K562 (cell line): Measurements from ENCODE around the gene CUX1. TPM values are rescaled to one million over a fixed set of nuclear protein-coding genes. Genes with fewer than 3 reads are reported as not detected.

Experiments
- ATAC-seq: fragments of 200-7000 bp; cut with Tn5 transposase; 3 replicates; pipeline ENCODE4 v1.9.1; 2020; ENCODE audit warnings: moderate library complexity
- BruUV-seq: library from RNA; stranded (reverse); fragments of 400-500 nt; replicated peaks from 2 replicates; lab custom pipeline; 2021; lab: Mats Ljungman, UMichigan
- CTCF ChIA-PET: fragments of 300-600 bp; formaldehyde crosslinking; extraction: SDS; loops from one replicate; lab custom pipeline; 2021; ENCODE audit warnings: low intra/inter-chr PET ratio; lab: Yijun Ruan, JAX
- POLR2A ChIA-PET: fragments of 300-600, 350-650 bp; sonication (Branson Sonifier 250); formaldehyde crosslinking; extraction: SDS; loops from one replicate; lab custom pipeline; 2021; ENCODE audit warnings: antibody characterized with exemption, inconsistent platforms; lab: Yijun Ruan, JAX
- DNase-seq, 4 experiments: peaks; one replicate each; pipeline versions ENCODE4 v3.0.0 to v3.0.0-alpha.2; 2011 to 2018; ENCODE audit warnings: low spot score in 3 of 4, mixed read lengths in 3 of 4; ENCODE audit errors: extremely low read depth in 1 of 4
- FAIRE-seq: peaks from 2 replicates; lab custom pipeline; 2011; peaks lifted over from hg19 to GRCh38; lab: Jason Lieb, UNC
- H2AFZ ChIP-seq: 2 replicates; pipeline ENCODE4 v1.6.0; 2011; ENCODE audit warnings: low read depth, low read length, control low read depth, inconsistent platforms
- H3K27ac ChIP-seq: fragments of 200-600 bp; 3 replicates; pipeline ENCODE4 v1.8.0; 2011; ENCODE audit warnings: low read depth, mild to moderate bottlenecking, control low read depth, inconsistent platforms, low read length, moderate library complexity, mixed read lengths; ENCODE audit errors: extremely low read depth
- H3K27me3 ChIP-seq, 2 experiments: fragments of 300-600 bp in 1 of 2; 2 replicates in 1 of 2; 3 replicates in 1 of 2; pipeline versions ENCODE4 v1.6.0 to v1.8.0; 2011; ENCODE audit warnings: inconsistent platforms in 2 of 2, low read length in 2 of 2, mild to moderate bottlenecking in 1 of 2, mixed read lengths in 1 of 2, moderate library complexity in 1 of 2; ENCODE audit not compliant: control insufficient read depth in 2 of 2, insufficient read depth in 2 of 2
- H3K36me3 ChIP-seq: fragments of 300-600 bp; 3 replicates; pipeline ENCODE4 v1.8.0; 2011; ENCODE audit warnings: mild to moderate bottlenecking, low read length, inconsistent platforms; ENCODE audit not compliant: control insufficient read depth, insufficient read depth
- H3K4me1 ChIP-seq, 2 experiments: fragments of 200-600 bp in 1 of 2; replicated peaks in 1 of 2; 2 replicates in 1 of 2; 3 replicates in 1 of 2; pipeline versions ENCODE4 v1.5.1 to v1.8.0; 2011; ENCODE audit warnings: inconsistent platforms in 2 of 2, low read length in 2 of 2, mild to moderate bottlenecking in 1 of 2, mixed read lengths in 1 of 2, moderate library complexity in 1 of 2; ENCODE audit not compliant: control insufficient read depth in 2 of 2, insufficient read depth in 2 of 2
- H3K4me2 ChIP-seq: 2 replicates; pipeline ENCODE4 v1.6.1; 2011; ENCODE audit warnings: low read length, control low read depth, inconsistent platforms, mixed read lengths; ENCODE audit not compliant: insufficient read depth
- H3K4me3 ChIP-seq: fragments of 200-600 bp; sonication (generic), shearing (Covaris generic); 2 replicates; pipeline ENCODE4 v1.5.1; 2016; ENCODE audit warnings: control low read depth, inconsistent platforms
- H3K79me2 ChIP-seq: fragments of 200-600 bp; 3 replicates; pipeline ENCODE4 v1.8.0; 2011; ENCODE audit warnings: low read length, inconsistent platforms; ENCODE audit not compliant: control insufficient read depth, insufficient read depth
- H3K9ac ChIP-seq, 2 experiments: 2 replicates each; pipeline versions ENCODE4 v1.6.0 to v1.6.1; 2011; ENCODE audit warnings: low read depth in 2 of 2, low read length in 2 of 2, control low read depth in 1 of 2, inconsistent platforms in 1 of 2, mild to moderate bottlenecking in 1 of 2, mixed read lengths in 1 of 2; ENCODE audit not compliant: insufficient read depth in 1 of 2
- H3K9me1 ChIP-seq: one replicate; pipeline ENCODE4 v1.6.0; 2011; ENCODE audit warnings: inconsistent platforms, mild to moderate bottlenecking, low read length, moderate library complexity; ENCODE audit not compliant: control insufficient read depth, insufficient read depth
- H3K9me3 ChIP-seq: replicated peaks from 2 replicates; pipeline ENCODE4 v1.5.1; 2011; ENCODE audit warnings: low read depth, low read length, inconsistent platforms; ENCODE audit not compliant: control insufficient read depth, insufficient read depth
- H4K20me1 ChIP-seq: replicated peaks from 2 replicates; pipeline ENCODE4 v1.6.1; 2011; ENCODE audit warnings: low read length, inconsistent platforms, mixed read lengths; ENCODE audit not compliant: control insufficient read depth, insufficient read depth
- CBX3 ChIP-seq, 2 experiments: IDR thresholded peaks; 1 replicate in 1 of 2; 2 replicates in 1 of 2; pipeline ENCODE4 v1.6.1; 2012; ENCODE audit warnings: inconsistent platforms in 2 of 2, low read length in 2 of 2, borderline replicate concordance in 1 of 2, control low read depth in 1 of 2
- E2F3 ChIP-seq: fragments of 250-450 bp; sonication (Bioruptor Pico); IDR thresholded peaks from 2 replicates; pipeline ENCODE4 v1.4.0; 2020; ENCODE audit warnings: mild to moderate bottlenecking
- HDAC6 ChIP-seq: IDR thresholded peaks from 2 replicates; pipeline ENCODE4 v1.6.1; 2012; ENCODE audit warnings: low read depth, mild to moderate bottlenecking, control low read depth, inconsistent platforms, low read length, moderate library complexity
- LEF1 ChIP-seq: fragments of 450-650 bp; IDR thresholded peaks from 2 replicates; pipeline ENCODE4 v1.6.1; 2016; ENCODE audit warnings: mild to moderate bottlenecking
- ZBTB7A ChIP-seq: IDR thresholded peaks from 2 replicates; pipeline ENCODE4 v1.6.1; 2011; ENCODE audit warnings: low read depth, mild to moderate bottlenecking, low read length, moderate library complexity, borderline replicate concordance; ENCODE audit not compliant: control insufficient read depth
- ZFP36 ChIP-seq: fragments of 150-350 bp; IDR thresholded peaks from 2 replicates; pipeline ENCODE4 v1.6.1; 2018; ENCODE audit warnings: low read length, low read depth; ENCODE audit not compliant: partially characterized antibody
- ZSCAN32 ChIP-seq: fragments of 450-650 bp; formaldehyde crosslinking; IDR thresholded peaks from 2 replicates; pipeline ENCODE4 v1.4.0; 2020; ENCODE audit warnings: mild to moderate bottlenecking, moderate library complexity
- WGBS: fragments of 100-300 bp; shearing (Covaris generic); methylation state at CpG from one replicate; pipeline ENCODE4 v1.1.6; 2016; ENCODE audit warnings: low coverage, mixed read lengths; ENCODE audit not compliant: insufficient coverage; ENCODE audit errors: missing lambda C conversion rate; 5-methylcytosine and 5-hydroxymethylcytosine counted together
- in situ Hi-C: fragments of 300-500 bp; cut with MboI; formaldehyde crosslinking; loops from 4 replicates; pipeline ENCODE4 v1.15.0; 2018; ENCODE audit warnings: inconsistent platforms, mixed read lengths
- intact Hi-C: fragments of 100-400 bp; cut with micrococcal nuclease; formaldehyde crosslinking; loops from 2 replicates; pipeline ENCODE4 v1.14.2; 2022
- polyA plus RNA-seq, 8 experiments: library from polyadenylated mRNA; depleted of rRNA in 4 of 8; stranded (reverse) in 5 of 8; unstranded in 3 of 8; fragments of >200 nt; fragmentation: Nextera tagmentation in 2 of 8; fragmentation: Illumina TruSeq in 1 of 8; extraction: Ambion mirVana in 2 of 8; extraction: Trizol in 1 of 8; gene quantifications; 2 replicates each; pipeline versions ENCODE4 v1.2.1 to v1.2.3, GENCODE V29; 2011 to 2014; ENCODE audit warnings: inconsistent platforms in 1 of 8, missing spikeins in 1 of 8
- total RNA-seq, 7 experiments: library from RNA; depleted of rRNA in 6 of 7; stranded (reverse); fragments of >200 nt in 6 of 7; fragmentation: Illumina TruSeq in 2 of 7; extraction: Trizol in 2 of 7; gene quantifications; 2 replicates each; pipeline versions ENCODE4 v1.2.1 to v1.2.3, GENCODE V29; 2011 to 2021; ENCODE audit warnings: low replicate concordance in 1 of 7
- TF ChIP-seq, protein P1 (sequence below): fragments of 250-450 bp; sonication (Bioruptor Pico); IDR thresholded peaks from 2 replicates; pipeline ENCODE4 v1.4.0; 2020; ENCODE audit warnings: mild to moderate bottlenecking, moderate library complexity
- TF ChIP-seq, protein P2 (sequence below), 3 experiments: fragments of 200-800 bp in 1 of 3; sonication (Bioruptor generic) in 1 of 3; sonication (generic) in 1 of 3; formaldehyde crosslinking in 1 of 3; IDR thresholded peaks; 2 replicates each; pipeline versions ENCODE4 v1.6.1 to v1.8.0; 2016 to 2022; ENCODE audit warnings: mild to moderate bottlenecking in 2 of 3, missing compliant biosample characterization in 2 of 3, missing genetic modification characterization in 2 of 3, missing genetic modification reagents in 1 of 3
- TF ChIP-seq, protein P3 (sequence below): fragments of 250-450 bp; sonication (Bioruptor Pico); IDR thresholded peaks from 2 replicates; pipeline ENCODE4 v1.5.0; 2020; ENCODE audit warnings: mild to moderate bottlenecking, borderline replicate concordance

Gene CUX1
- total and polyA plus RNA-seq, 9 of the 15 experiments (the other 6 are each of a cell fraction or from before 2014, with no cell fraction given), result 3.6 to 55.3 (median 25.2) TPM

DNA sequence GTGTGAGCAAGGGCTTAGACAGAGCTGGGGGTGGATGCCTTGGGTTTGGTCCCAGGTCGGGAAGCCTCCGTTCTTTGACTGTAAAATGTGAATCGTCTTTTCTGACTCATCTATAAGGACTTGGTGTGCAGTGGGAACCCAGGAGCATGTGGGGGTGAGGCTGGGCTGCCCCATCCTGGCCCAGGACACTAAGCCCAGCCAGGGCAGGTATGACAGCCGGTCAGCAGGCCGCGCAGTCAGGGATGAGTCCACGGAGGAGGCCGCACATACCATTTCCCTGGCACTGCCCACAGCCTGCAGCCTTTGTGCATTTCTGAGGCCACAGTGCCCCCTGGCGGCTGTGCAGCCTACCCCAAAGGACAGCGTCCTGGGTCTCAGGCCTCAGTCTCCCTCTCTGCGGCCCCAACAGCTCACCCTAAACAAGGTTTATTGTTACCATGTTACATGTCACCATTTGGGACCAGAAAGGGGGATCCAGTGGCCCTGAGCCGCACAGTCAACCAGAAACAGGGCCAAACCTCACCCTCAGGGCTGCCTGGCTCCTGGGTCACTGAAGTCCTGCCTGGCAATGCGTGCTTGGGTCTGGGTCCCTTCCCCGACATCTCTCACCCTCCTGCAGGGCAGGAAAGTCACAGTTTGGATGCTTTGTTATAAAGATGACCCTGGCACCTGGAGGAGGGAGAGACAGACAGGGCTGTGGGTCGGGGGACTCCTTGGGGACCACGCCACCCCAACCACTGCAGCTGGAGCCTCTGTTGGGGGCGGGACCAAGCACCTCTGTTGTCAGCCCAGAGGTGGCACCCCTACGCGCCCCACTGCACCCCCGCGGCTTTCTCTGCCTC lies 454.9 kb downstream of the CUX1 start (continued):
- TF ChIP-seq ZBTB7A, result peak; percentile 50; the same call in 1 of the 2 replicates

- no peak for DNase-seq
- Histone ChIP-seq H3K9me1 (peaks cover 7% of the 10 kb centered on the region), H4K20me1 (peaks cover 11% of the 10 kb centered on the region), H3K27ac (no peak overlapping the region; the same call in 2 of the 3 replicates), H3K4me1 (peaks cover 13 to 51% of the 10 kb centered on the region in 2 experiments; a peak in 4 of 5 replicates), H3K27me3 (peaks cover 0 to 3% of the 10 kb centered on the region in 2 experiments; a peak in 2 of 5 replicates), H3K4me3 (no peak overlapping the region), H3K36me3 (no peaks in the 10 kb centered on the region), H3K9ac (peak overlapping the region in 1 of 2 experiments; percentile 87; a peak in 2 of 4 replicates), H3K9me3 (no peaks in the 10 kb centered on the region), H3K4me2 (no peak overlapping the region; the same call in 1 of the 2 replicates), H2AFZ (peak overlapping the region; percentile 43), H3K79me2 (no peaks in the 10 kb centered on the region)
- POLR2A ChIA-PET, result interaction anchor here (0.7 to 1.0 kb wide), 2 partner anchors 21 to 197 kb away, joined by 3 to 4 read pairs; no protein-coding TSS in a partner anchor
- ATAC-seq, result no peak
- no peak for FAIRE-seq
- intact Hi-C loops, result loop anchor here (1.0 to 5.0 kb wide), 4 partner anchors 37 to 730 kb away; no protein-coding TSS in a partner anchor
- 61% methylated on average over 16 of the region's 16 CpGs for WGBS
- in situ Hi-C loops, result loop anchor here (5.0 kb wide), 1 partner anchor 731 kb away; no protein-coding TSS in a partner anchor
- CTCF ChIA-PET, result interaction anchor here (0.6 to 2.3 kb wide), 5 partner anchors 8 to 730 kb away, joined by 3 to 41 read pairs (median 5); no protein-coding TSS in a partner anchor
- no TSS peak for BruUV-seq
- TF ChIP-seq ZFP36 (peak; percentile 89), HDAC6 (no peak), E2F3 (no peak), ZSCAN32 (CRISPR knock-in tag) (no peak), CBX3 (IDR thresholded peaks at IDR 0.05; ENCODE audit: borderline replicate concordance in 1 of 2, low read length in 2 of 2) (no peak), LEF1 (no peak)
- TF ChIP-seq, protein P1, sequence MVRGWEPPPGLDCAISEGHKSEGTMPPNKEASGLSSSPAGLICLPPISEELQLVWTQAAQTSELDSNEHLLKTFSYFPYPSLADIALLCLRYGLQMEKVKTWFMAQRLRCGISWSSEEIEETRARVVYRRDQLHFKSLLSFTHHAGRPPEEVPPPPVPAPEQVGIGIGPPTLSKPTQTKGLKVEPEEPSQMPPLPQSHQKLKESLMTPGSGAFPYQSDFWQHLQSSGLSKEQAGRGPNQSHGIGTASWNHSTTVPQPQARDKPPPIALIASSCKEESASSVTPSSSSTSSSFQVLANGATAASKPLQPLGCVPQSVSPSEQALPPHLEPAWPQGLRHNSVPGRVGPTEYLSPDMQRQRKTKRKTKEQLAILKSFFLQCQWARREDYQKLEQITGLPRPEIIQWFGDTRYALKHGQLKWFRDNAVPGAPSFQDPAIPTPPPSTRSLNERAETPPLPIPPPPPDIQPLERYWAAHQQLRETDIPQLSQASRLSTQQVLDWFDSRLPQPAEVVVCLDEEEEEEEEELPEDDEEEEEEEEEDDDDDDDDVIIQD (CRISPR knock-in tag), result peak; percentile 35; the same call in 1 of the 2 replicates
- TF ChIP-seq, protein P2, sequence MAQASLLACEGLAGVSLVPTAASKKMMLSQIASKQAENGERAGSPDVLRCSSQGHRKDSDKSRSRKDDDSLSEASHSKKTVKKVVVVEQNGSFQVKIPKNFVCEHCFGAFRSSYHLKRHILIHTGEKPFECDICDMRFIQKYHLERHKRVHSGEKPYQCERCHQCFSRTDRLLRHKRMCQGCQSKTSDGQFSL (CRISPR knock-in tag; IDR thresholded peaks at IDR 0.05), result 0 out of 2 replicates have a peak, but pooled peaks have one; percentile 47
- TF ChIP-seq, protein P2 (tag; IDR thresholded peaks at IDR 0.05), result no peak
- TF ChIP-seq, protein P3, sequence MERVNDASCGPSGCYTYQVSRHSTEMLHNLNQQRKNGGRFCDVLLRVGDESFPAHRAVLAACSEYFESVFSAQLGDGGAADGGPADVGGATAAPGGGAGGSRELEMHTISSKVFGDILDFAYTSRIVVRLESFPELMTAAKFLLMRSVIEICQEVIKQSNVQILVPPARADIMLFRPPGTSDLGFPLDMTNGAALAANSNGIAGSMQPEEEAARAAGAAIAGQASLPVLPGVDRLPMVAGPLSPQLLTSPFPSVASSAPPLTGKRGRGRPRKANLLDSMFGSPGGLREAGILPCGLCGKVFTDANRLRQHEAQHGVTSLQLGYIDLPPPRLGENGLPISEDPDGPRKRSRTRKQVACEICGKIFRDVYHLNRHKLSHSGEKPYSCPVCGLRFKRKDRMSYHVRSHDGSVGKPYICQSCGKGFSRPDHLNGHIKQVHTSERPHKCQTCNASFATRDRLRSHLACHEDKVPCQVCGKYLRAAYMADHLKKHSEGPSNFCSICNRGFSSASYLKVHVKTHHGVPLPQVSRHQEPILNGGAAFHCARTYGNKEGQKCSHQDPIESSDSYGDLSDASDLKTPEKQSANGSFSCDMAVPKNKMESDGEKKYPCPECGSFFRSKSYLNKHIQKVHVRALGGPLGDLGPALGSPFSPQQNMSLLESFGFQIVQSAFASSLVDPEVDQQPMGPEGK (CRISPR knock-in tag), result no peak
Observed at GRCh38 chr7:102272917-102273748, 455.7 kb downstream of the CUX1 start.
